ENCODE results near the gene CFHR1.
"Not testable (repeated sequence)": the region's sequence is repeated elsewhere in the genome, so short reads cannot be mapped to it uniquely, and the experiment has no call there.

The CFHR1 gene

GRCh38 chr1:196819531-196819930, at the start of gene CFHR1:
CFHR1 (plus strand) TSS chr1:196819731; CDS start chr1:196819845, 114 bp downstream.
- not testable (repeated sequence) for DNase-seq

GRCh38 chr1:196769823-196770222, 49.7 kb upstream of the CFHR1 start:
- DNase-seq: not testable (repeated sequence)

- no peak for DNase-seq
Observed at GRCh38 chr1:196773713-196774112, 45.8 kb upstream of the CFHR1 start.

GRCh38 chr1:196774175-196774574, 45.4 kb upstream of the CFHR1 start:
- no peak for DNase-seq

GRCh38 chr1:196774603-196775002, 44.9 kb upstream of the CFHR1 start, which contains the start of gene CFHR3:
CFHR3 (plus strand) TSS chr1:196774840; CDS start chr1:196774887, 47 bp downstream.
- DNase-seq: no peak

- DNase-seq: no peak
Observed at GRCh38 chr1:196777603-196778002, 41.9 kb upstream of the CFHR1 start.

- DNase-seq: no peak
Observed at GRCh38 chr1:196779093-196779492, 40.4 kb upstream of the CFHR1 start.

GRCh38 chr1:196791252-196791651, 28.3 kb upstream of the CFHR1 start:
- DNase-seq: not testable (repeated sequence)

- DNase-seq: not testable (repeated sequence)
Observed at GRCh38 chr1:196794103-196794502, 25.4 kb upstream of the CFHR1 start.

GRCh38 chr1:196797891-196798290, 21.6 kb upstream of the CFHR1 start:
- no peak for DNase-seq

- DNase-seq: not testable (repeated sequence)
Observed at GRCh38 chr1:196801920-196802319, 17.6 kb upstream of the CFHR1 start.

GRCh38 chr1:196808529-196809235, 10.8 kb upstream of the CFHR1 start:
- no peak for DNase-seq

GRCh38 chr1:196817442-196817841, 2.1 kb upstream of the CFHR1 start:
- not testable (repeated sequence) for DNase-seq

GRCh38 chr1:196827860-196828259, 8.3 kb downstream of the CFHR1 start:
- DNase-seq: peak in 1 of 58 donors; percentile 0

GRCh38 chr1:196849613-196850492, 30.3 kb downstream of the CFHR1 start:
- DNase-seq: not testable (repeated sequence)

- no peak for DNase-seq
Observed at GRCh38 chr1:196856053-196856452, 36.5 kb downstream of the CFHR1 start.

GRCh38 chr1:196857188-196857587, 37.7 kb downstream of the CFHR1 start:
- no peak for DNase-seq

GRCh38 chr1:196858811-196859210, 39.3 kb downstream of the CFHR1 start:
- DNase-seq: no peak

- no peak for DNase-seq
Observed at GRCh38 chr1:196860323-196860884, 40.9 kb downstream of the CFHR1 start.

GRCh38 chr1:196861429-196861828, 41.9 kb downstream of the CFHR1 start:
- no peak for DNase-seq

GRCh38 chr1:196866974-196867373, 47.4 kb downstream of the CFHR1 start:
- no peak for DNase-seq

- DNase-seq: no peak
Observed at GRCh38 chr1:196873385-196873784, 53.9 kb downstream of the CFHR1 start.

All from anterior cingulate cortex (tissue), 58 donors.